A673 (cell line): ENCODE results near the gene ZNF132. TPM values are rescaled to one million over a fixed set of nuclear protein-coding genes. Genes with fewer than 3 reads are reported as not detected.

Experiments
- BruUV-seq: library from RNA; stranded (reverse); fragments of 400-500 nt; replicated peaks from 2 replicates; lab custom pipeline; 2021; lab: Mats Ljungman, UMichigan
- CTCF ChIA-PET: fragments of 300-600 bp; sonication (Branson Sonifier 250); formaldehyde crosslinking; loops from one replicate; lab custom pipeline; 2022; ENCODE audit warnings: antibody characterized with exemption; lab: Charles Lee
- POLR2A ChIA-PET: fragments of 300-600 bp; sonication (Branson Sonifier 250); formaldehyde crosslinking; loops from one replicate; lab custom pipeline; 2022; ENCODE audit warnings: antibody characterized with exemption; ENCODE audit not compliant: low non-redundant PET; lab: Charles Lee
- DNase-seq: peaks from one replicate; pipeline ENCODE4 v3.0.0-alpha.2; 2015; ENCODE audit warnings: low spot score
- H3K27ac ChIP-seq: fragments of 200-600 bp; sonication (generic); 2 replicates; pipeline ENCODE4 v1.5.1; 2016; ENCODE audit warnings: mixed run types, low read depth, mild to moderate bottlenecking, mixed read lengths, antibody characterized with exemption, low read length; ENCODE audit not compliant: poor library complexity, severe bottlenecking
- H3K27me3 ChIP-seq: fragments of 200-600 bp; sonication (generic); replicated peaks from 2 replicates; pipeline ENCODE4 v1.6.1; 2017; ENCODE audit warnings: mixed run types, low read depth, mild to moderate bottlenecking, mixed read lengths, antibody characterized with exemption, low read length; ENCODE audit not compliant: insufficient read depth, poor library complexity
- H3K36me3 ChIP-seq: fragments of 200-600 bp; sonication (generic); 2 replicates; pipeline ENCODE4 v1.6.1; 2016; ENCODE audit warnings: mixed run types, mild to moderate bottlenecking, mixed read lengths, antibody characterized with exemption, low read length; ENCODE audit not compliant: insufficient read depth, poor library complexity, severe bottlenecking
- H3K4me1 ChIP-seq: fragments of 200-600 bp; sonication (generic); 2 replicates; pipeline ENCODE4 v1.6.1; 2017; ENCODE audit warnings: mixed run types, mild to moderate bottlenecking, mixed read lengths, antibody characterized with exemption, low read length; ENCODE audit not compliant: insufficient read depth, poor library complexity, severe bottlenecking
- H3K4me3 ChIP-seq: fragments of 200-600 bp; sonication (generic); 2 replicates; pipeline ENCODE4 v1.5.1; 2016; ENCODE audit warnings: low read depth, mixed run types, mild to moderate bottlenecking, mixed read lengths, low read length; ENCODE audit not compliant: poor library complexity, severe bottlenecking
- H3K9me3 ChIP-seq: fragments of 200-600 bp; sonication (generic); 2 replicates; pipeline ENCODE4 v1.6.1; 2016; ENCODE audit warnings: mixed run types, low read depth, mild to moderate bottlenecking, mixed read lengths, antibody characterized with exemption, low read length; ENCODE audit not compliant: poor library complexity, severe bottlenecking
- CTCF ChIP-seq: fragments of 300-800, 200-600 bp; sonication (generic); conservative IDR thresholded peaks from 2 replicates; pipeline ENCODE4 v1.5.1; 2017; ENCODE audit warnings: low read depth, mild to moderate bottlenecking, antibody characterized with exemption, low read length, moderate library complexity, mixed read lengths
- EZH2 ChIP-seq: fragments of 200-600 bp; sonication (generic); IDR thresholded peaks from 2 replicates; pipeline ENCODE4 v1.6.1; 2017; ENCODE audit warnings: borderline replicate concordance, low read depth, mild to moderate bottlenecking, mixed read lengths, antibody characterized with exemption, low read length; ENCODE audit not compliant: poor library complexity, severe bottlenecking
- intact Hi-C: fragments of 100-400 bp; cut with micrococcal nuclease; formaldehyde crosslinking; loops from one replicate; pipeline ENCODE4 v1.10.0; 2022; ENCODE audit not compliant: unreplicated experiment
- total RNA-seq: library from RNA; stranded (reverse); gene quantifications from 2 replicates; pipeline ENCODE4 v1.2.3, GENCODE V29; 2021

Gene ZNF132
- total RNA-seq, 1 experiment from 2014 or later: 9.1 TPM

GRCh38 chr19:58388175-58388526, 51.8 kb downstream of the ZNF132 start:
- ChIA-PET POLR2A (no interaction called here), CTCF (no interaction called here)
- Histone ChIP-seq H3K36me3 (peaks cover 48% of the 10 kb centered on the region), H3K27ac (peak overlapping the region; percentile 98), H3K4me1 (peaks cover 15% of the 10 kb centered on the region), H3K27me3 (no peaks in the 10 kb centered on the region), H3K9me3 (no peaks in the 10 kb centered on the region), H3K4me3 (peak overlapping the region; percentile 76)
- no TSS peak for BruUV-seq
- intact Hi-C loops: no loop called here
- no peak for TF ChIP-seq EZH2
- no peak for TF ChIP-seq CTCF
- no peak for DNase-seq

- peaks cover 42% of the 10 kb centered on the region for H3K36me3 ChIP-seq
- no peaks in the 10 kb centered on the region for H3K9me3 ChIP-seq
- DNase-seq: no peak
- peak overlapping the region; percentile 76 for H3K4me3 ChIP-seq
- BruUV-seq: TSS peak; percentile 39
- intact Hi-C loops: no loop called here
- TF ChIP-seq EZH2 (no peak), CTCF (no peak)
- ChIA-PET CTCF (no interaction called here), POLR2A (interaction anchor here (0.6 kb wide), 1 partner anchor 21 kb away, joined by 3 read pairs; the partner anchor contains the start of gene ZNF584)
- peaks cover 15% of the 10 kb centered on the region for H3K4me1 ChIP-seq
- peak overlapping the region; percentile 98 for H3K27ac ChIP-seq
- no peaks in the 10 kb centered on the region for H3K27me3 ChIP-seq
These were observed 52.4 kb downstream of the ZNF132 start for GRCh38 chr19:58387338-58388174.

- H3K27ac ChIP-seq: peak within 1 kb of the TSS; percentile 98
- H3K9me3 ChIP-seq: no peaks in the 10 kb centered on the region
- peak; percentile 99 for DNase-seq
- peaks cover 34% of the 10 kb centered on the region for H3K36me3 ChIP-seq
- ChIA-PET POLR2A (interaction anchor here (0.6 kb wide), 1 partner anchor 22 kb away, joined by 3 read pairs; the partner anchor contains the start of gene ZNF584), CTCF (no interaction called here)
- TF ChIP-seq EZH2 (no peak), CTCF (no peak)
- peaks cover 19% of the 10 kb centered on the region for H3K4me1 ChIP-seq
- intact Hi-C loops: no loop called here
- peak within 1 kb of the TSS; percentile 76 for H3K4me3 ChIP-seq
- TSS peak; percentile 86 for BruUV-seq
- no peaks in the 10 kb centered on the region for H3K27me3 ChIP-seq
These were observed 53.2 kb downstream of the ZNF132 start, which contains the start of gene RPS5 for GRCh38 chr19:58386576-58387337. Gene RPS5, plus strand, starts transcription at chr19:58387269. Its CDS starts 869 bp downstream, at chr19:58388138.
